Caco-2 (cell line): ENCODE results near the gene ST3GAL5. TPM values are rescaled to one million over a fixed set of nuclear protein-coding genes. Genes with fewer than 3 reads are reported as not detected.

Experiments
- BruUV-seq: library from RNA; stranded (reverse); fragments of 400-500 nt; replicated peaks from 2 replicates; lab custom pipeline; 2021; lab: Mats Ljungman, UMichigan
- CTCF ChIA-PET: fragments of 300-600 bp; sonication (Branson Sonifier 250); formaldehyde crosslinking; loops from one replicate; lab custom pipeline; 2022; ENCODE audit warnings: antibody characterized with exemption; lab: Charles Lee
- POLR2A ChIA-PET: fragments of 300-600 bp; sonication (Branson Sonifier 250); formaldehyde crosslinking; loops from one replicate; lab custom pipeline; 2022; ENCODE audit warnings: antibody characterized with exemption; lab: Charles Lee
- DNase-seq, 2 experiments: peaks; one replicate each; pipeline versions ENCODE4 v3.0.0 to v3.0.0-alpha.2; 2020 to 2022
- H3K27me3 ChIP-seq: replicated peaks from 2 replicates; pipeline ENCODE4 v1.6.0; 2011; ENCODE audit warnings: low read length; ENCODE audit not compliant: control insufficient read depth, insufficient read depth
- H3K36me3 ChIP-seq: 2 replicates; pipeline ENCODE4 v1.5.1; 2011; ENCODE audit warnings: low read length; ENCODE audit not compliant: control insufficient read depth, insufficient read depth
- H3K4me1 ChIP-seq: fragments of 250-450 bp; sonication (Bioruptor Pico); 2 replicates; pipeline ENCODE4 v1.5.1; 2020; ENCODE audit warnings: mild to moderate bottlenecking
- H3K4me3 ChIP-seq: 2 replicates; pipeline ENCODE4 v1.5.1; 2011; ENCODE audit warnings: low read depth, mild to moderate bottlenecking, control low read depth, low read length
- H3K9me3 ChIP-seq: fragments of 250-450 bp; sonication (Bioruptor Pico); 2 replicates; pipeline ENCODE4 v1.5.1; 2020; ENCODE audit warnings: mild to moderate bottlenecking, moderate library complexity
- H3K27ac Mint-ChIP-seq: one replicate; pipeline ENCODE4 v1.8.0; 2022; ENCODE audit warnings: mixed read lengths; ENCODE audit not compliant: unreplicated experiment
- H3K27me3 Mint-ChIP-seq: one replicate; pipeline ENCODE4 v1.8.0; 2022; ENCODE audit warnings: mixed read lengths; ENCODE audit not compliant: insufficient read depth, unreplicated experiment
- H3K36me3 Mint-ChIP-seq: one replicate; pipeline ENCODE4 v1.8.0; 2022; ENCODE audit warnings: mild to moderate bottlenecking, mixed read lengths; ENCODE audit not compliant: insufficient read depth, unreplicated experiment
- H3K4me1 Mint-ChIP-seq: one replicate; pipeline ENCODE4 v1.8.0; 2022; ENCODE audit warnings: low read depth, mixed read lengths; ENCODE audit not compliant: unreplicated experiment
- H3K4me3 Mint-ChIP-seq: one replicate; pipeline ENCODE4 v1.8.0; 2022; ENCODE audit warnings: mild to moderate bottlenecking, moderate library complexity, mixed read lengths; ENCODE audit not compliant: unreplicated experiment
- H3K9me3 Mint-ChIP-seq: one replicate; pipeline ENCODE4 v1.8.0; 2022; ENCODE audit warnings: mixed read lengths; ENCODE audit not compliant: unreplicated experiment
- intact Hi-C: fragments of 100-400 bp; cut with micrococcal nuclease; formaldehyde crosslinking; loops from one replicate; pipeline ENCODE4 v1.10.0; 2022; ENCODE audit not compliant: unreplicated experiment
- total RNA-seq: library from RNA; stranded (reverse); gene quantifications from 2 replicates; pipeline ENCODE4 v1.2.3, GENCODE V29; 2022
- TF ChIP-seq, protein P1 (sequence below), 2 experiments: fragments of 200-600 bp in 1 of 2; IDR thresholded peaks; 1 replicate in 1 of 2; 2 replicates in 1 of 2; pipeline versions ENCODE4 v1.5.1 to v1.8.0; 2011 to 2022; ENCODE audit warnings: antibody characterized with exemption in 1 of 2, control low read depth in 1 of 2, inconsistent platforms in 1 of 2, low read depth in 1 of 2, low read length in 1 of 2, mild to moderate bottlenecking in 1 of 2, moderate library complexity in 1 of 2; ENCODE audit not compliant: insufficient read depth in 1 of 2, severe bottlenecking in 1 of 2, unreplicated experiment in 1 of 2

Gene ST3GAL5
- total RNA-seq, 1 experiment from 2014 or later = 3.4 TPM

DNA sequence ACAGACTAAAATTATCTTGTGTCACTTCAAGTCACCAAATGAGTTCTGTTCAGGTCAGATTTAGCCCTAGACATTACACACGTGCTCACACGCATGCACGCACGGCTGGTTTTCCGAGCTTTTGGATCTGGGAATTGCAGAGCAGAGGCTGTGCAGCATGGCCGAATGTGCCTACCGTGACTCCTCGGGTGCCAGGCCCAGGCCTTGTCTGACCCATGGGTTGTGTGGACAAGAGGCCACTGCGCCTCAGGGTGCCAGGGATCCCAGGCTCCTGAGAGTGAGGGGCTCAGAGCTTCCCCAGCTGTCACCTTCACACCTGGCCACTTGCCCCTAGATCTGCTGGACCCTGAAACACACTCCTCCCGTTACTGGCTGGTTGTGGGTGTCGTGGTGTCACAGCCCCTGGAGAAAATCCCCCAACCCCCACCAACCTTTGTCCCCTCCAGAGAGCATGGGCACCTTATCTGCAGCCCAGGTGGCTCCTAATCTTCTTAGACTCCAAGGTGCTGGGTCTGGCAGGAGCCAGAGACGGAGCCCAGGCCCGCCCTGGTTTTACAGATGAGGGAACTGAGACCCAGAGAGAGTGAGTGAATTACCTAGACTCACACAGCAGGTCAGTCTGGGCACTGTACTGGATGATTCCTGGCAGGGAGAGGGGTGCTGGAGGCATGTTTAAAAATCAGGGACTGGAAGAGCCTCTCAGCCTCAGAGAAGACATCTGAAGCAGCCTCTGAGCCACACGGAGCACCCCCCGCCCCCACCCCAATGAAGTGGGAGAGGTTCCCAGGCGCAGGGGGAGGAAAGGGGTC lies 78.2 kb downstream of the ST3GAL5 start:
- Histone ChIP-seq H3K36me3 (no peaks in the 10 kb centered on the region), H3K9me3 (no peaks in the 10 kb centered on the region), H3K4me1 (no peaks in the 10 kb centered on the region), H3K4me3 (no peak overlapping the region), H3K27me3 (no peaks in the 10 kb centered on the region; the same call in 1 of the 2 replicates)
- DNase-seq = no peak
- no peaks in the 10 kb centered on the region for H3K4me1 Mint-ChIP-seq
- peaks cover 2% of the 10 kb centered on the region for H3K27me3 Mint-ChIP-seq
- H3K36me3 Mint-ChIP-seq = no peaks in the 10 kb centered on the region
- BruUV-seq = no TSS peak
- TF ChIP-seq, protein P1, sequence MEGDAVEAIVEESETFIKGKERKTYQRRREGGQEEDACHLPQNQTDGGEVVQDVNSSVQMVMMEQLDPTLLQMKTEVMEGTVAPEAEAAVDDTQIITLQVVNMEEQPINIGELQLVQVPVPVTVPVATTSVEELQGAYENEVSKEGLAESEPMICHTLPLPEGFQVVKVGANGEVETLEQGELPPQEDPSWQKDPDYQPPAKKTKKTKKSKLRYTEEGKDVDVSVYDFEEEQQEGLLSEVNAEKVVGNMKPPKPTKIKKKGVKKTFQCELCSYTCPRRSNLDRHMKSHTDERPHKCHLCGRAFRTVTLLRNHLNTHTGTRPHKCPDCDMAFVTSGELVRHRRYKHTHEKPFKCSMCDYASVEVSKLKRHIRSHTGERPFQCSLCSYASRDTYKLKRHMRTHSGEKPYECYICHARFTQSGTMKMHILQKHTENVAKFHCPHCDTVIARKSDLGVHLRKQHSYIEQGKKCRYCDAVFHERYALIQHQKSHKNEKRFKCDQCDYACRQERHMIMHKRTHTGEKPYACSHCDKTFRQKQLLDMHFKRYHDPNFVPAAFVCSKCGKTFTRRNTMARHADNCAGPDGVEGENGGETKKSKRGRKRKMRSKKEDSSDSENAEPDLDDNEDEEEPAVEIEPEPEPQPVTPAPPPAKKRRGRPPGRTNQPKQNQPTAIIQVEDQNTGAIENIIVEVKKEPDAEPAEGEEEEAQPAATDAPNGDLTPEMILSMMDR (IDR thresholded peaks at IDR 0.05; ENCODE audit: insufficient read depth in 1 of 2, low read depth in 1 of 2, low read length in 1 of 2, severe bottlenecking in 1 of 2, unreplicated experiment in 1 of 2) = no peak
- ChIA-PET POLR2A (no interaction called here), CTCF (interaction anchor here (1.3 kb wide), 1 partner anchor 8 kb away, joined by 4 read pairs; no protein-coding TSS in a partner anchor)
- H3K4me3 Mint-ChIP-seq = no peak overlapping the region
- no peak overlapping the region for H3K27ac Mint-ChIP-seq
- intact Hi-C loops = no loop called here
- no peaks in the 10 kb centered on the region for H3K9me3 Mint-ChIP-seq

DNA sequence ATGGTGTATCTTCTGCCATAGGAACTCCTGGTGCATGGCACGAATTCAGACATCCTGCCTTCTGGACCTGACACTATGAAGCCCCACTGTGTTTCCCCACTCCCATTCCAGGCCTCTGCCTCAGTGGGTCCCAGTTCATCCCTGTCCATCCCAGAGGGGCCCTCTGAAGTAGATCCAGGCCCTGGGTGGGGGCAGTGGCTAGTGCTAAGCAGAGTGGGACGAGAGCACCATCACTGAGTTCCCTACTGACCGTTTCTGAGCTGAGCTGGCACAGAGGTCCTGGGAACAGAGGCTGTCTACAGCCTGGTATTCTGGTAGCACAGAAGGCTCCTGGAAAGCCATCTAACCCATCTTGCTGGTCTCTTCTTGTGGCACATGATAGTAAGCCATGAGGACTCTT lies 81.0 kb downstream of the ST3GAL5 start:
- Mint-ChIP-seq H3K36me3 (no peaks in the 10 kb centered on the region), H3K27me3 (no peaks in the 10 kb centered on the region), H3K9me3 (no peaks in the 10 kb centered on the region), H3K27ac (no peak overlapping the region), H3K4me1 (no peaks in the 10 kb centered on the region), H3K4me3 (no peak overlapping the region)
- Histone ChIP-seq H3K36me3 (no peaks in the 10 kb centered on the region), H3K27me3 (no peaks in the 10 kb centered on the region; the same call in 1 of the 2 replicates), H3K4me1 (no peaks in the 10 kb centered on the region), H3K4me3 (no peak overlapping the region), H3K9me3 (no peaks in the 10 kb centered on the region)
- POLR2A ChIA-PET = no interaction called here
- BruUV-seq = no TSS peak
- CTCF ChIA-PET = no interaction called here
- no peak for DNase-seq
- TF ChIP-seq, protein P1 (IDR thresholded peaks at IDR 0.05; ENCODE audit: insufficient read depth in 1 of 2, low read depth in 1 of 2, low read length in 1 of 2, severe bottlenecking in 1 of 2, unreplicated experiment in 1 of 2) = no peak
- intact Hi-C loops = loop anchor here (2.0 kb wide), 1 partner anchor 57 kb away; no protein-coding TSS in a partner anchor

DNA sequence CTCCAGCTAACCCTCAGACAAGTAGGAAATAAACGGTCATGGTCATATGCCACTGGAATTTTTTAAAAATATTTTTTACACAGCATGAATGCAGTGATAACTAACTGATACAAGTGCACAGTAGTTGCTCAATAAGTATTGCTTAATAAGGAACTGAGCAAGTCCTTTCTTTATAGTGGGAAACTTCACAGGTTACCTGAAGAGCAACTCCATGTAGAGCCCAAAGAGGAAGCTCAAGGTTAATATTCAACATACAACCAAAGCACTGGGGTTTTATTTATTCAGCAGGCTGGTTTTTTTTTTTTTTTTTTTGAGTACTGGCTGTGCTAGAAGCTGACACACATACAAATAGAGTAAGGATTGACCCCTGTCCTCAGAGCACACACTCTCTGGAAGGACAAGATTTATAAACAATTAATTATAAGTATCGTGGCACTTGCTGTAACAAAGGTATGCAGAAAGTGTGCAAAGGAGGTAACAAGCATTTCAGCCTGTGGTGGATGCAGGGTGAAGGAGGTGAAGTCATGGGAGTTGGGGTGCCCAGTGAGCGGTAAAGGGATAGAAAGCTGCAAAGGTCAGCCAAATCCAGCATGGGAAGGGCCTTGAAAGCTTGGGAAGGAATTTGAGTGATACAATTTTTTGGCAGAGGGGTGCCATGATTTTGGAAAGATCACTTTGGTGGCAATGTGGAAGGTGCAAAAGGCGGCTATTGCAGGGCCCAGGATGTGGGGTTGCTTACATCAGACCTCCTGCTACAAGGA lies 82.3 kb downstream of the ST3GAL5 start:
- no peaks in the 10 kb centered on the region for H3K27me3 Mint-ChIP-seq
- H3K27ac Mint-ChIP-seq = no peak overlapping the region
- Histone ChIP-seq H3K9me3 (no peaks in the 10 kb centered on the region), H3K4me3 (no peak overlapping the region), H3K27me3 (no peaks in the 10 kb centered on the region; the same call in 1 of the 2 replicates), H3K4me1 (no peaks in the 10 kb centered on the region), H3K36me3 (no peaks in the 10 kb centered on the region)
- no TSS peak for BruUV-seq
- no peak for DNase-seq
- no peaks in the 10 kb centered on the region for H3K9me3 Mint-ChIP-seq
- no peaks in the 10 kb centered on the region for H3K36me3 Mint-ChIP-seq
- no peaks in the 10 kb centered on the region for H3K4me1 Mint-ChIP-seq
- no peak overlapping the region for H3K4me3 Mint-ChIP-seq
- TF ChIP-seq, protein P1 (IDR thresholded peaks at IDR 0.05; ENCODE audit: insufficient read depth in 1 of 2, low read depth in 1 of 2, low read length in 1 of 2, severe bottlenecking in 1 of 2, unreplicated experiment in 1 of 2) = no peak
- ChIA-PET POLR2A (interaction anchor here (0.6 kb wide), 1 partner anchor 125 kb away, joined by 4 read pairs; no protein-coding TSS in a partner anchor), CTCF (interaction anchor here (0.6 to 1.9 kb wide), 5 partner anchors 8 to 215 kb away, joined by 3 to 5 read pairs (median 4); no protein-coding TSS in a partner anchor)
- intact Hi-C loops = loop anchor here (2.0 kb wide), 1 partner anchor 56 kb away; no protein-coding TSS in a partner anchor
